ENCODE data around the gene FUT8.

DNA sequence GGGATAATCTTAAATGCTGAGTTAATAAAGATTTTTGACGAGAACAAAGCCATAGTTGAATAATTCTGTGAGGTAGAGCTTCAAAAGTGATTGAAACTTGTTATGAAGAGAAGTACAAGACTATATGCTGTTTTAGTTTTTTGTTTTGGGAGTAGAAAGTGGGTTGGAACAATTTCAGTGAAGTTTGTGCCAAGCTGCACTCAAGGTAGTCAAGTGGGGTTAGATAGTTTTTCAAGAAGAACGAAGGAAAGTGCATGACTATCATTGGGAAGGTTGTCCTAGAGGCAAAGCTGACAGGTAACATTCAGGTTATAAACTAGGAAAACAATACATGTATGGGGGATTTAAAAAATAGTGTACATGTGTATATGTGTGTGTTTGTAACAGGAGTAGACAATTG lies 16.2 kb downstream of the FUT8 start:
- TF ChIP-seq RAD21 (IDR thresholded peaks at IDR 0.05; ENCODE audit: low read depth) (no peak), EGR1 (IDR thresholded peaks at IDR 0.05) (no peak), EP300 (IDR thresholded peaks at IDR 0.05; ENCODE audit: borderline replicate concordance) (no peak), CREB1 (IDR thresholded peaks at IDR 0.05; ENCODE audit: low read depth) (no peak), CEBPB (IDR thresholded peaks at IDR 0.05) (no peak), TCF12 (IDR thresholded peaks at IDR 0.05; ENCODE audit: low read depth) (no peak), TEAD4 (IDR thresholded peaks at IDR 0.05) (no peak), TAF1 (IDR thresholded peaks at IDR 0.05; ENCODE audit: low read depth) (no peak), MAX (IDR thresholded peaks at IDR 0.05) (no peak), FOXM1 (IDR thresholded peaks at IDR 0.05; ENCODE audit: borderline replicate concordance, low read depth) (no peak), USF1 (IDR thresholded peaks at IDR 0.05) (no peak), YY1 (IDR thresholded peaks at IDR 0.05; ENCODE audit: low read depth) (no peak)
- TF ChIP-seq, protein P1, sequence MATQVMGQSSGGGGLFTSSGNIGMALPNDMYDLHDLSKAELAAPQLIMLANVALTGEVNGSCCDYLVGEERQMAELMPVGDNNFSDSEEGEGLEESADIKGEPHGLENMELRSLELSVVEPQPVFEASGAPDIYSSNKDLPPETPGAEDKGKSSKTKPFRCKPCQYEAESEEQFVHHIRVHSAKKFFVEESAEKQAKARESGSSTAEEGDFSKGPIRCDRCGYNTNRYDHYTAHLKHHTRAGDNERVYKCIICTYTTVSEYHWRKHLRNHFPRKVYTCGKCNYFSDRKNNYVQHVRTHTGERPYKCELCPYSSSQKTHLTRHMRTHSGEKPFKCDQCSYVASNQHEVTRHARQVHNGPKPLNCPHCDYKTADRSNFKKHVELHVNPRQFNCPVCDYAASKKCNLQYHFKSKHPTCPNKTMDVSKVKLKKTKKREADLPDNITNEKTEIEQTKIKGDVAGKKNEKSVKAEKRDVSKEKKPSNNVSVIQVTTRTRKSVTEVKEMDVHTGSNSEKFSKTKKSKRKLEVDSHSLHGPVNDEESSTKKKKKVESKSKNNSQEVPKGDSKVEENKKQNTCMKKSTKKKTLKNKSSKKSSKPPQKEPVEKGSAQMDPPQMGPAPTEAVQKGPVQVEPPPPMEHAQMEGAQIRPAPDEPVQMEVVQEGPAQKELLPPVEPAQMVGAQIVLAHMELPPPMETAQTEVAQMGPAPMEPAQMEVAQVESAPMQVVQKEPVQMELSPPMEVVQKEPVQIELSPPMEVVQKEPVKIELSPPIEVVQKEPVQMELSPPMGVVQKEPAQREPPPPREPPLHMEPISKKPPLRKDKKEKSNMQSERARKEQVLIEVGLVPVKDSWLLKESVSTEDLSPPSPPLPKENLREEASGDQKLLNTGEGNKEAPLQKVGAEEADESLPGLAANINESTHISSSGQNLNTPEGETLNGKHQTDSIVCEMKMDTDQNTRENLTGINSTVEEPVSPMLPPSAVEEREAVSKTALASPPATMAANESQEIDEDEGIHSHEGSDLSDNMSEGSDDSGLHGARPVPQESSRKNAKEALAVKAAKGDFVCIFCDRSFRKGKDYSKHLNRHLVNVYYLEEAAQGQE (IDR thresholded peaks at IDR 0.05; ENCODE audit: low read depth), result no peak

Data from Ishikawa (cell line).